Mesendoderm (in vitro differentiated cells): Measurements from ENCODE around the gene SPEG.

Source experiments
- DNase-seq: peaks from one replicate; pipeline ENCODE4 v3.0.0; 2013
- H2AK5ac ChIP-seq: 2 replicates; pipeline ENCODE4 v1.6.1; 2013; ENCODE audit warnings: low read length, inconsistent platforms
- H2BK120ac ChIP-seq: 2 replicates; pipeline ENCODE4 v1.6.1; 2013; ENCODE audit warnings: low read depth, mild to moderate bottlenecking, low read length, moderate library complexity, mixed read lengths
- H2BK15ac ChIP-seq: replicated peaks from 2 replicates; pipeline ENCODE4 v1.6.1; 2013; ENCODE audit warnings: low read depth, mild to moderate bottlenecking, moderate library complexity
- H2BK5ac ChIP-seq: 2 replicates; pipeline ENCODE4 v1.6.1; 2013; ENCODE audit warnings: low read length, inconsistent platforms
- H3K18ac ChIP-seq: 2 replicates; pipeline ENCODE4 v1.6.1; 2013; ENCODE audit warnings: mild to moderate bottlenecking, low read length, mixed read lengths
- H3K23ac ChIP-seq: one replicate; pipeline ENCODE4 v1.6.1; 2013; ENCODE audit warnings: low read length
- H3K27ac ChIP-seq: 2 replicates; pipeline ENCODE4 v1.5.1; 2013; ENCODE audit warnings: low read depth, mild to moderate bottlenecking, inconsistent platforms, low read length, moderate library complexity
- H3K27me3 ChIP-seq: 2 replicates; pipeline ENCODE4 v1.6.1; 2013; ENCODE audit warnings: low read length, control low read depth, mild to moderate bottlenecking, inconsistent platforms; ENCODE audit not compliant: insufficient read depth, poor library complexity
- H3K36me3 ChIP-seq: 2 replicates; pipeline ENCODE4 v1.6.1; 2013; ENCODE audit warnings: low read length, inconsistent platforms; ENCODE audit not compliant: control insufficient read depth, insufficient read depth
- H3K4ac ChIP-seq: one replicate; pipeline ENCODE4 v1.6.1; 2013; ENCODE audit warnings: low read depth, mild to moderate bottlenecking, low read length, moderate library complexity
- H3K4me1 ChIP-seq: 2 replicates; pipeline ENCODE4 v1.6.1; 2013; ENCODE audit warnings: low read depth, low read length, inconsistent platforms; ENCODE audit not compliant: control insufficient read depth
- H3K4me2 ChIP-seq: 2 replicates; pipeline ENCODE4 v1.6.1; 2013; ENCODE audit warnings: low read length
- H3K4me3 ChIP-seq: 2 replicates; pipeline ENCODE4 v1.5.1; 2013; ENCODE audit warnings: mild to moderate bottlenecking, low read length
- H3K56ac ChIP-seq: one replicate; pipeline ENCODE4 v1.6.1; 2013; ENCODE audit warnings: low read length
- H3K79me1 ChIP-seq: 2 replicates; pipeline ENCODE4 v1.6.1; 2013; ENCODE audit warnings: low read length, inconsistent platforms
- H3K79me2 ChIP-seq: 2 replicates; pipeline ENCODE4 v1.6.1; 2013; ENCODE audit warnings: mild to moderate bottlenecking, low read length; ENCODE audit not compliant: control insufficient read depth, insufficient read depth
- H3K9ac ChIP-seq: 2 replicates; pipeline ENCODE4 v1.6.1; 2013; ENCODE audit warnings: low read length, inconsistent platforms
- H4K5ac ChIP-seq: one replicate; pipeline ENCODE4 v1.6.1; 2013; ENCODE audit warnings: low read length
- H4K8ac ChIP-seq: one replicate; pipeline ENCODE4 v1.6.1; 2013; ENCODE audit warnings: low read depth, mild to moderate bottlenecking, control low read depth, low read length, moderate library complexity
- WGBS: extraction: QIAGEN DNeasy Blood & Tissue Kit; methylation state at CpG from one replicate; pipeline ENCODE4 v1.1.7; 2013; ENCODE audit warnings: low lambda C conversion rate, missing lambda C conversion rate; ENCODE audit not compliant: insufficient coverage; ENCODE audit errors: extremely low coverage; 5-methylcytosine and 5-hydroxymethylcytosine counted together

The SPEG gene

GRCh38 chr2:219435701-219436100 is 1.1 kb downstream of the SPEG start:
- H3K79me1 ChIP-seq: no peaks in the 10 kb centered on the region
- no peak overlapping the region for H3K23ac ChIP-seq
- no peak overlapping the region for H3K4ac ChIP-seq
- H2BK5ac ChIP-seq: no peak overlapping the region
- no peak overlapping the region for H2BK120ac ChIP-seq
- H3K36me3 ChIP-seq: no peaks in the 10 kb centered on the region
- no peak overlapping the region for H3K18ac ChIP-seq
- no peak overlapping the region for H3K4me3 ChIP-seq
- H3K4me1 ChIP-seq: no peaks in the 10 kb centered on the region
- H3K56ac ChIP-seq: no peak overlapping the region
- no peak overlapping the region for H3K4me2 ChIP-seq
- H3K9ac ChIP-seq: no peak overlapping the region
- WGBS: no CpG with 5 or more reads among the region's 6 CpGs
- no peaks in the 10 kb centered on the region for H3K79me2 ChIP-seq
- no peak overlapping the region for H2BK15ac ChIP-seq
- no peak overlapping the region for H4K5ac ChIP-seq
- H3K27ac ChIP-seq: no peak overlapping the region
- DNase-seq: no peak
- no peak overlapping the region for H4K8ac ChIP-seq
- H2AK5ac ChIP-seq: no peak overlapping the region
- H3K27me3 ChIP-seq: peaks cover 2% of the 10 kb centered on the region

- no peak overlapping the region for H3K4me3 ChIP-seq
- no peak overlapping the region for H3K9ac ChIP-seq
- H3K27ac ChIP-seq: no peak overlapping the region
Observed at GRCh38 chr2:219436491-219436890, 1.8 kb downstream of the SPEG start.

GRCh38 chr2:219437141-219437540 is 2.5 kb downstream of the SPEG start:
- Histone ChIP-seq H3K4me1 (no peaks in the 10 kb centered on the region), H3K4me3 (no peak overlapping the region), H3K79me2 (no peaks in the 10 kb centered on the region), H3K56ac (no peak overlapping the region), H3K4me2 (no peak overlapping the region), H3K9ac (no peak overlapping the region), H4K5ac (no peak overlapping the region), H3K79me1 (no peaks in the 10 kb centered on the region), H2BK120ac (no peak overlapping the region), H4K8ac (no peak overlapping the region), H2BK15ac (no peak overlapping the region), H3K36me3 (no peaks in the 10 kb centered on the region), H3K27ac (no peak overlapping the region), H3K23ac (no peak overlapping the region), H3K18ac (no peak overlapping the region), H2BK5ac (no peak overlapping the region), H3K4ac (no peak overlapping the region), H2AK5ac (no peak overlapping the region), H3K27me3 (peaks cover 2% of the 10 kb centered on the region)
- no peak for DNase-seq
- WGBS: no CpG with 5 or more reads among the region's 3 CpGs

More at GRCh38 chr2:219436491-219436890, 1.8 kb downstream of the SPEG start:
- no CpG with 5 or more reads among the region's 5 CpGs for WGBS
- no peak overlapping the region for H3K4ac ChIP-seq
- no peaks in the 10 kb centered on the region for H3K79me2 ChIP-seq
- no peaks in the 10 kb centered on the region for H3K79me1 ChIP-seq
- no peaks in the 10 kb centered on the region for H3K36me3 ChIP-seq
- H2BK120ac ChIP-seq: no peak overlapping the region
- H3K4me2 ChIP-seq: no peak overlapping the region
- H2BK15ac ChIP-seq: no peak overlapping the region
- no peak for DNase-seq
- no peak overlapping the region for H3K18ac ChIP-seq
- no peak overlapping the region for H3K56ac ChIP-seq
- H3K23ac ChIP-seq: no peak overlapping the region
- no peak overlapping the region for H2BK5ac ChIP-seq
- no peak overlapping the region for H2AK5ac ChIP-seq
- no peak overlapping the region for H4K8ac ChIP-seq
- H4K5ac ChIP-seq: no peak overlapping the region
- H3K27me3 ChIP-seq: peaks cover 2% of the 10 kb centered on the region
- no peaks in the 10 kb centered on the region for H3K4me1 ChIP-seq

GRCh38 chr2:219437690-219438206 is 3.1 kb downstream of the SPEG start:
- Histone ChIP-seq H3K18ac (no peak overlapping the region), H3K56ac (no peak overlapping the region)
- WGBS: no CpG with 5 or more reads among the region's 6 CpGs

GRCh38 chr2:219438453-219438852 is 3.8 kb downstream of the SPEG start:
- H3K27me3 ChIP-seq: peaks cover 2% of the 10 kb centered on the region

More at GRCh38 chr2:219437690-219438206, 3.1 kb downstream of the SPEG start:
- H3K4ac ChIP-seq: no peak overlapping the region
- no peaks in the 10 kb centered on the region for H3K79me1 ChIP-seq
- peaks cover 2% of the 10 kb centered on the region for H3K27me3 ChIP-seq
- no peak overlapping the region for H4K8ac ChIP-seq
- H2AK5ac ChIP-seq: no peak overlapping the region
- no peak overlapping the region for H3K4me2 ChIP-seq
- H3K36me3 ChIP-seq: no peaks in the 10 kb centered on the region
- no peak overlapping the region for H4K5ac ChIP-seq
- no peak overlapping the region for H3K4me3 ChIP-seq
- no peak overlapping the region for H2BK120ac ChIP-seq
- H3K23ac ChIP-seq: no peak overlapping the region
- H2BK15ac ChIP-seq: no peak overlapping the region
- DNase-seq: no peak
- no peak overlapping the region for H3K9ac ChIP-seq
- H3K79me2 ChIP-seq: no peaks in the 10 kb centered on the region
- no peak overlapping the region for H2BK5ac ChIP-seq
- no peak overlapping the region for H3K27ac ChIP-seq
- no peaks in the 10 kb centered on the region for H3K4me1 ChIP-seq

GRCh38 chr2:219439506-219439905 is 4.9 kb downstream of the SPEG start:
- no peak overlapping the region for H3K18ac ChIP-seq
- H3K4me3 ChIP-seq: no peak overlapping the region
- H3K79me1 ChIP-seq: no peaks in the 10 kb centered on the region
- no peak overlapping the region for H2BK15ac ChIP-seq
- H3K4me2 ChIP-seq: no peak overlapping the region
- no peak overlapping the region for H4K8ac ChIP-seq
- no peaks in the 10 kb centered on the region for H3K36me3 ChIP-seq
- H3K27ac ChIP-seq: no peak overlapping the region
- no peak overlapping the region for H2AK5ac ChIP-seq
- no peak overlapping the region for H3K56ac ChIP-seq
- no peak overlapping the region for H3K4ac ChIP-seq
- H3K9ac ChIP-seq: no peak overlapping the region
- no CpG with 5 or more reads among the region's 6 CpGs for WGBS
- no peak for DNase-seq
- no peak overlapping the region for H3K23ac ChIP-seq
- H3K79me2 ChIP-seq: no peaks in the 10 kb centered on the region
- H2BK120ac ChIP-seq: no peak overlapping the region
- peaks cover 2% of the 10 kb centered on the region for H3K27me3 ChIP-seq
- H4K5ac ChIP-seq: no peak overlapping the region
- H2BK5ac ChIP-seq: no peak overlapping the region
- no peaks in the 10 kb centered on the region for H3K4me1 ChIP-seq

More at GRCh38 chr2:219438453-219438852, 3.8 kb downstream of the SPEG start:
- Histone ChIP-seq H2BK5ac (no peak overlapping the region), H3K4me2 (no peak overlapping the region), H3K4ac (no peak overlapping the region), H3K4me1 (no peaks in the 10 kb centered on the region), H3K23ac (no peak overlapping the region), H2BK120ac (no peak overlapping the region), H3K36me3 (no peaks in the 10 kb centered on the region), H3K27ac (no peak overlapping the region), H2BK15ac (no peak overlapping the region), H3K18ac (no peak overlapping the region), H4K8ac (no peak overlapping the region), H2AK5ac (no peak overlapping the region), H4K5ac (no peak overlapping the region), H3K9ac (no peak overlapping the region), H3K4me3 (no peak overlapping the region), H3K79me2 (no peaks in the 10 kb centered on the region), H3K56ac (no peak overlapping the region), H3K79me1 (no peaks in the 10 kb centered on the region)
- no peak for DNase-seq
- no CpG with 5 or more reads among the region's 4 CpGs for WGBS
